Measurements from ENCODE around the gene CNOT10. TPM values are rescaled to one million over a fixed set of nuclear protein-coding genes. Genes with fewer than 3 reads are reported as not detected.
A peak's percentile ranks its signal among the peaks of the same experiment; 100 is the strongest.
"Not testable (repeated sequence)": the region's sequence is repeated elsewhere in the genome, so short reads cannot be mapped to it uniquely, and the experiment has no call there.

The CNOT10 gene
- total RNA-seq, 2 experiments from 2014 or later = 67.5 to 67.7 TPM

GRCh38 chr3:32782407-32782806 lies 97.4 kb downstream of the CNOT10 start:
- no peaks in the 10 kb centered on the region for H3K9me3 Mint-ChIP-seq
- H3K36me3 Mint-ChIP-seq (ENCODE audit: low read depth) = no peaks in the 10 kb centered on the region
- POLR2A ChIA-PET = no interaction called here
- peaks cover 16% of the 10 kb centered on the region for H3K27me3 Mint-ChIP-seq
- no peak for DNase-seq
- H3K27ac Mint-ChIP-seq = no peak overlapping the region
- peaks cover 14% of the 10 kb centered on the region for H3K4me1 Mint-ChIP-seq
- CTCF ChIA-PET = interaction anchor here (1.1 to 1.2 kb wide), 2 partner anchors 14 to 15 kb away, joined by 3 to 5 read pairs; no protein-coding TSS in a partner anchor
- no peak overlapping the region for H3K4me3 Mint-ChIP-seq

- no peak overlapping the region for H3K4me3 Mint-ChIP-seq
- DNase-seq = no peak
- H3K27me3 Mint-ChIP-seq = peaks cover 8% of the 10 kb centered on the region
- no peak overlapping the region for H3K27ac Mint-ChIP-seq
- H3K36me3 Mint-ChIP-seq (ENCODE audit: low read depth) = no peaks in the 10 kb centered on the region
- H3K9me3 Mint-ChIP-seq = no peaks in the 10 kb centered on the region
- H3K4me1 Mint-ChIP-seq = no peaks in the 10 kb centered on the region
- ChIA-PET POLR2A (no interaction called here), CTCF (no interaction called here)
Measured at GRCh38 chr3:32791833-32792232, 106.8 kb downstream of the CNOT10 start.

DNA sequence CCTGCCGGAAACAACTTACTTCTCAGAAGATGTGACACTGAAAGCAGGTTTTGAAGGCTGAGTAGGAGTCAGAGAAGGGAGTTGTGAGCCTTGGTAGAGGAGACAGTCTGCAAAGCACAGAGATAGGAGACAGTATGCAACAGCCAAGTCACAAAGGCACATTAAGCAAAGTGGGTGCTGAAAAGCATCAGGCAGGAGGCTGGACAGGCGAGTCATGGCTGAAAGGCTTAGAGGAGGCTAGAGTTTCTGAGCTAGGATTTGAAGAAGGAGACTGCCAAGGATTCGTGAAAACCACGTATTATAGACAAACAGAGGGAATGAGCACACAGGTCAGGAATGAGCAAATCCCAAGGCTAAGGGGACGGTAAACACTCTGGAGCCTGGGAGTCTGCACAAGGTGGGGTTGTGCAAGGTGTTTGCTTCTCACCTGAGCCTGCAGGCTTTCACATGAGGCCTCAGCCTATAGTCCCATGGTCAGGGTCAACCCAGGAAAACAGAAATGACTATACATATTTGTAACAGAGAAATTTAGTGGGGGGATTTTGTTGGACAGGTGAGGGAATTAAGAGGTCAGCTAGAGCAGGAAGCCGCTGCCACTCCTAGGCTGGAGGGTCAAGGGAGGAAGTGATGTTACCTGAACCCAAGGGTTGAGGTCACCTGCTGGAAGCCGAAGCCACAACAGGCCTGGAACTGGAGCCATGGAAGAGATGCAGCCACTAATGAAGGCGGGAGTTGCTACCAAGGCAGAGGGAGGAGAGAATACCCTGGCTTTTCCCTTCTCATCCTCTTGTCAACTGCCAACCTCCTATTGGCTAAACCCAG lies 109.7 kb downstream of the CNOT10 start:
- no peak for DNase-seq
- Mint-ChIP-seq H3K27me3 (peaks cover 8% of the 10 kb centered on the region), H3K36me3 (ENCODE audit: low read depth) (no peaks in the 10 kb centered on the region), H3K4me1 (peaks cover 2% of the 10 kb centered on the region), H3K4me3 (no peak overlapping the region), H3K9me3 (no peaks in the 10 kb centered on the region), H3K27ac (no peak overlapping the region)
- ChIA-PET CTCF (interaction anchor here (0.7 kb wide), 1 partner anchor 15 kb away, joined by 3 read pairs; no protein-coding TSS in a partner anchor), POLR2A (no interaction called here)

- POLR2A ChIA-PET; H3K27me3 Mint-ChIP-seq; H3K4me3 Mint-ChIP-seq; H3K4me1 Mint-ChIP-seq; H3K9me3 Mint-ChIP-seq; H3K36me3 Mint-ChIP-seq (ENCODE audit: low read depth); DNase-seq; H3K27ac Mint-ChIP-seq: not testable (repeated sequence)
- CTCF ChIA-PET = interaction anchor here (1.5 kb wide), 1 partner anchor 91 kb away, joined by 3 read pairs; no protein-coding TSS in a partner anchor
Measured at GRCh38 chr3:32796384-32796950, 111.5 kb downstream of the CNOT10 start.

DNA sequence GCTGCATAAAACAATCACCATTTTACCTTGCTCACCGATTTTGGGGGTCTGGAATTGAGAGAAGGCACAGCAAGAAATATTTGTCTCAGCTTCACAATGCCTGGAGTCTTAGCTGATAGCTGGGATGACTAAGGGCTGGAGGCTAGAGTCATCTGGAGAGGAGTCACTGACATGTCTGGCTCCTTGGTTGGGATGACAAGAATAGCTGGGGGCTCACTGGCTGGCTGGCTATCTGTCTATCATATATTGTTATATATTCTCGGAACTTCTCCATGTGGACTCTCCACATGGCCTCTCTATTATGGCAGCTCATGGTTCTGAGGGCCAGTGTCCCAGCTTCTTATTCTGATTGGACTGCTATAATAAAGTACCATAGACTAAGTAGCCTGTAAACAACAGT lies 112.8 kb downstream of the CNOT10 start:
- POLR2A ChIA-PET = no interaction called here
- CTCF ChIA-PET = interaction anchor here (1.0 to 1.5 kb wide), 2 partner anchors 92 to 307 kb away, joined by 3 read pairs; no protein-coding TSS in a partner anchor

GRCh38 chr3:32801440-32801839 lies 116.5 kb downstream of the CNOT10 start:
- POLR2A ChIA-PET; CTCF ChIA-PET; H3K4me1 Mint-ChIP-seq; H3K27ac Mint-ChIP-seq; H3K36me3 Mint-ChIP-seq (ENCODE audit: low read depth); H3K4me3 Mint-ChIP-seq; H3K9me3 Mint-ChIP-seq; H3K27me3 Mint-ChIP-seq; DNase-seq: not testable (repeated sequence)

More for the DNA sequence above, 112.8 kb downstream of the CNOT10 start:
- no peak overlapping the region for H3K4me3 Mint-ChIP-seq
- no peak overlapping the region for H3K27ac Mint-ChIP-seq
- H3K27me3 Mint-ChIP-seq = peaks cover 14% of the 10 kb centered on the region
- H3K9me3 Mint-ChIP-seq = no peaks in the 10 kb centered on the region
- no peaks in the 10 kb centered on the region for H3K36me3 Mint-ChIP-seq (ENCODE audit: low read depth)
- peaks cover 5% of the 10 kb centered on the region for H3K4me1 Mint-ChIP-seq
- no peak for DNase-seq

DNA sequence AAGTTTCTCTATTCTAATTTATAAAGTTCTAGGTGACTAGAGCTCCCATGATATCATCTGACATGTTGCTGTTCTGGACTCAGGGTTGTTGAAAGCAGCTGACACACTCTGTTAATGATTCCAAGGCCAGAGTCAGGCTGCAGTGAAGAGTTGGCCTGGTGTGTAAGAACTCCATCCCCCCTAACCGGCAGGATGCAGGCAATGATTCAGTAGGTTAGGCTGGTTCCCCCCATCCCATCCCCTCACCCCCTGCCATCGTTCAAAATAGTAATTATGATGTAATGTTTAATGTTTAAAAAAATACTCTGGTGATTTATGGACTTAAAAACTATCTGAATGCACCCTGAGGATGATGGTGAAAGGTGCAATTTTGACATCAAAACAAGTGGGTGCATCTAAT lies 128.2 kb downstream of the CNOT10 start:
- peaks cover 42% of the 10 kb centered on the region for H3K27me3 Mint-ChIP-seq
- H3K27ac Mint-ChIP-seq = no peak overlapping the region
- peaks cover 26% of the 10 kb centered on the region for H3K4me1 Mint-ChIP-seq
- ChIA-PET CTCF (interaction anchor here (0.6 to 1.7 kb wide), 3 partner anchors 17 to 69 kb away, joined by 3 to 5 read pairs (median 3); no protein-coding TSS in a partner anchor), POLR2A (interaction anchor here (0.7 kb wide), 1 partner anchor 207 kb away, joined by 3 read pairs; no protein-coding TSS in a partner anchor)
- no peak overlapping the region for H3K4me3 Mint-ChIP-seq
- DNase-seq = no peak
- no peaks in the 10 kb centered on the region for H3K36me3 Mint-ChIP-seq (ENCODE audit: low read depth)
- no peaks in the 10 kb centered on the region for H3K9me3 Mint-ChIP-seq

GRCh38 chr3:32814361-32814760 lies 129.4 kb downstream of the CNOT10 start:
- no peak for DNase-seq
- no peak overlapping the region for H3K4me3 Mint-ChIP-seq
- H3K4me1 Mint-ChIP-seq = peaks cover 32% of the 10 kb centered on the region
- ChIA-PET POLR2A (no interaction called here), CTCF (interaction anchor here (0.6 to 0.7 kb wide), 2 partner anchors 244 to 1278 kb away, joined by 3 read pairs; no protein-coding TSS in a partner anchor)
- no peak overlapping the region for H3K27ac Mint-ChIP-seq
- no peaks in the 10 kb centered on the region for H3K9me3 Mint-ChIP-seq
- peaks cover 49% of the 10 kb centered on the region for H3K27me3 Mint-ChIP-seq
- H3K36me3 Mint-ChIP-seq (ENCODE audit: low read depth) = no peaks in the 10 kb centered on the region

DNA sequence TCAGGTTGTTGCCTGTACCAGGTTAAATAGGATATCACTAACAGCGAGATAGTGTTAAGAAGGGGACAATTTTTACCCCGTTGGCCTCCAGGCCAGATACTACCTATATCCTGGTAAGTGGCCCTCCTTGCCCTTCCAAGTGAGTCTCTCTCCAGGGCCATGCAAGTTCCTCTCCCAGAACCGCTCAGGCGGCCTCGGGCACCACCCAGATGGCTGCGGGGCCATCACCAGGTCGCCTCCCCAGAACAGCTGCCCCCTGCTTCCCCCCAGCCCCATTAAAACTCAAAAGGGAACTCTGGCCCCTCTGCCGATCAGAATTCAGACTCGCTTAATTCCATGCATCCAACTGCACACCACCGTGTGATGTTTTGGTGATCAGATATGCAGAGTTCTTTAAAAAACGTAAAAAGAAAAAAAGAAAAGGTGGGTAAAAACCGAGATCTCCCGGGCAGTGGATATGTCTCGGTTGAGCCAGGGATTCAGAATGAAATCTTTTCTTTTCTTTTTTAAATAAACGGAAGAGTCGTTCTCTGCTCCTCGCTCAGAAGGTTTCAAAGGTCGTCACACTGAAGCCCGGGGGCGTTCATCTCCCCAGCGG lies 131.0 kb downstream of the CNOT10 start:
- ChIA-PET POLR2A (interaction anchor here (0.7 kb wide), 1 partner anchor 285 kb away, joined by 3 read pairs; no protein-coding TSS in a partner anchor), CTCF (no interaction called here)
- no peak for DNase-seq
- no peaks in the 10 kb centered on the region for H3K36me3 Mint-ChIP-seq (ENCODE audit: low read depth)
- H3K4me1 Mint-ChIP-seq = peaks cover 32% of the 10 kb centered on the region
- no peak overlapping the region for H3K27ac Mint-ChIP-seq
- no peaks in the 10 kb centered on the region for H3K9me3 Mint-ChIP-seq
- H3K27me3 Mint-ChIP-seq = peaks cover 64% of the 10 kb centered on the region
- H3K4me3 Mint-ChIP-seq = peak overlapping the region; percentile 26

DNA sequence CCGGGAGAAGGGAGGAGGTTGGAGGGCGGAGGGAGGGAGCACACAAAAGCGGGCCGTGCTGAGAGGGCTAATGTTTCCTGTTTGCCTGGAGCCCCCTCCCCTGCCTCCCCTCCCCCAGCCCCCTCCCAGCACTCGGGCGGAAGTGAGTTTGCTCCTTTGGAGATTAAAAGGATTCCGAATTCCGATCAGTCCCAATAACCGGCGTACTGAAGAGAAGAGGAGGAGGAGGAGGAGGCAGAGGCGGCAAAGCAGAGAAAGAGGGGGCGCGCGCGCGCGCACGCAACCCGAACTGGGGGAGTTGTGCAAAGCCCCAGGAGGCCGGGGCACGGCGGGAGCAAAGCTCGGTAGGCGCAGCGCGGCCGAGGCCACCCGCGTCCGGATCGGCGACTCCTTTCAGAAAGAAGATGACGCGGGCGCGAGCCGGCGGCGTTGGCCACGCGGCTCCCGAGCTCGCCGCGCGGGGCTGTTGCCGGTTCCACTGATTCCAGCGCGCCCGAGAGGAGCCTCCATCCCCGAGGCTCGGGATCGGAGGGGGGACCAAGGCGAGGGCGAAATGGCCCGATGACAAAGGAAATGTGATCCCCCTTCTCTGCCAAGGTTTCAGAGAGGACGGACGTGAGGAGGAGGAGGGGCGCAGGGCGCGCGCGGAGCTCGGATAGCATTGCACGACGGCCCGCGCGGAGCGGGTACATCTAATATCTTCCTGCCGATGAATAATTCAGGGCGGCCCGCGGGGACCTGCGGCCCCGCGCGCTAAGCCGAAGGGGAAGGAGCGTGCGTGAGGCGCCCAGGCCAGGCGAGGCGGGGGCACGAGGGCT lies 131.7 kb downstream of the CNOT10 start:
- no peaks in the 10 kb centered on the region for H3K9me3 Mint-ChIP-seq
- H3K4me1 Mint-ChIP-seq = peaks cover 32% of the 10 kb centered on the region
- POLR2A ChIA-PET = interaction anchor here (0.7 kb wide), 1 partner anchor 285 kb away, joined by 3 read pairs; no protein-coding TSS in a partner anchor
- CTCF ChIA-PET = no interaction called here
- peaks cover 66% of the 10 kb centered on the region for H3K27me3 Mint-ChIP-seq
- no peak overlapping the region for H3K27ac Mint-ChIP-seq
- H3K4me3 Mint-ChIP-seq = peak overlapping the region; percentile 63
- DNase-seq = peak; percentile 9
- H3K36me3 Mint-ChIP-seq (ENCODE audit: low read depth) = no peaks in the 10 kb centered on the region

DNA sequence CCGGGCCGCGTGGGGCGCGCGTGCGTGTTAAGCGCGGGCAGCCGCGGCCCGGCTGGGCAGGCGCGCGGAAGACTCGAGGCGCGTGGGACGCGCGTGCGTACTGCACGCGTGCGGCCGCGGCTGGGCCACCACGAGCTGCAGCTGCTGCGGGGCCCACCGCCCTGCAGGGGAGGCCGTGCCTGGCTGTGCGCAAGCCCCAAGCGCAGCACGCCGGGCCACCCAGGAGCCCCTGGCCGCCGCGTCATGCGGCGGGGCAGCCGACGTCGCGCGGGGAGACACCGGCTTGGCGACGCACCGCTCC lies 132.2 kb downstream of the CNOT10 start:
- Mint-ChIP-seq H3K4me1 (peaks cover 32% of the 10 kb centered on the region), H3K27me3 (peaks cover 70% of the 10 kb centered on the region), H3K36me3 (ENCODE audit: low read depth) (no peaks in the 10 kb centered on the region), H3K9me3 (no peaks in the 10 kb centered on the region), H3K4me3 (peak overlapping the region; percentile 64), H3K27ac (no peak overlapping the region)
- DNase-seq = no peak
- POLR2A ChIA-PET = no interaction called here
- CTCF ChIA-PET = no interaction called here

- ChIA-PET POLR2A (no interaction called here), CTCF (interaction anchor here (0.6 kb wide), 1 partner anchor 12 kb away, joined by 4 read pairs; no protein-coding TSS in a partner anchor)
- peak; percentile 7 for DNase-seq
Measured at GRCh38 chr3:32817558-32818228, 132.7 kb downstream of the CNOT10 start, which contains the start of gene TRIM71. TRIM71 (plus strand) TSS chr3:32817997; CDS start chr3:32818081, 84 bp downstream.

More at GRCh38 chr3:32817558-32818228, 132.7 kb downstream of the CNOT10 start, which contains the start of gene TRIM71:
- Mint-ChIP-seq H3K4me1 (peaks cover 32% of the 10 kb centered on the region), H3K4me3 (peak within 1 kb of the TSS; percentile 64), H3K27ac (no peak within 1 kb of the TSS), H3K9me3 (no peaks in the 10 kb centered on the region), H3K27me3 (peaks cover 71% of the 10 kb centered on the region), H3K36me3 (ENCODE audit: low read depth) (no peaks in the 10 kb centered on the region)
